ENCODE results near the gene NRN1.

Gene NRN1

GRCh38 chr6:5994234-5994998, 12.3 kb downstream of the NRN1 start:
- Histone ChIP-seq H3K9me3 (ENCODE audit: low read length) (no peaks in the 10 kb centered on the region), H3K27ac (ENCODE audit: low read depth, low read length, poor library complexity, severe bottlenecking) (no peak overlapping the region), H3K9me2 (ENCODE audit: low read depth, low read length) (no peaks in the 10 kb centered on the region), H3K9ac (ENCODE audit: low read length) (no peak overlapping the region), H3K4me2 (ENCODE audit: low read length) (no peak overlapping the region), H3K4me1 (ENCODE audit: insufficient read depth, low read length, severe bottlenecking) (peaks cover 17% of the 10 kb centered on the region), H3K36me3 (ENCODE audit: insufficient read depth, low read length) (0 out of 2 replicates have a peak, but pooled peaks cover 6% of the 10 kb centered on the region), H3F3A (ENCODE audit: insufficient read depth, low read length) (no peaks in the 10 kb centered on the region), H3K27me3 (ENCODE audit: insufficient read depth, low read length) (no peaks in the 10 kb centered on the region), H3K79me2 (ENCODE audit: insufficient read depth, low read length) (no peaks in the 10 kb centered on the region), H2AFZ (ENCODE audit: low read length) (no peak overlapping the region), H4K20me1 (ENCODE audit: insufficient read depth, low read length) (no peaks in the 10 kb centered on the region), H3K4me3 (ENCODE audit: low read depth, low read length, poor library complexity, severe bottlenecking) (no peak overlapping the region)
- TF ChIP-seq CTCF (IDR thresholded peaks at IDR 0.05; ENCODE audit: low read length): peak; percentile 41; the same call in 1 of the 2 replicates
- no peak for TF ChIP-seq EZH2 (IDR thresholded peaks at IDR 0.05; ENCODE audit: borderline replicate concordance, low read length)

GRCh38 chr6:5992551-5993225, 14.0 kb downstream of the NRN1 start:
- Histone ChIP-seq H3K4me2 (ENCODE audit: low read length) (no peak overlapping the region), H3K4me1 (ENCODE audit: insufficient read depth, low read length, severe bottlenecking) (peaks cover 15% of the 10 kb centered on the region), H3K4me3 (ENCODE audit: low read depth, low read length, poor library complexity, severe bottlenecking) (no peak overlapping the region), H3F3A (ENCODE audit: insufficient read depth, low read length) (no peaks in the 10 kb centered on the region), H3K79me2 (ENCODE audit: insufficient read depth, low read length) (no peaks in the 10 kb centered on the region), H2AFZ (ENCODE audit: low read length) (no peak overlapping the region), H3K27me3 (ENCODE audit: insufficient read depth, low read length) (no peaks in the 10 kb centered on the region), H3K9me3 (ENCODE audit: low read length) (no peaks in the 10 kb centered on the region), H4K20me1 (ENCODE audit: insufficient read depth, low read length) (no peaks in the 10 kb centered on the region), H3K27ac (ENCODE audit: low read depth, low read length, poor library complexity, severe bottlenecking) (no peak overlapping the region), H3K36me3 (ENCODE audit: insufficient read depth, low read length) (no peaks in the 10 kb centered on the region), H3K9ac (ENCODE audit: low read length) (no peak overlapping the region), H3K9me2 (ENCODE audit: low read depth, low read length) (no peaks in the 10 kb centered on the region)
- TF ChIP-seq EZH2 (IDR thresholded peaks at IDR 0.05; ENCODE audit: borderline replicate concordance, low read length) (no peak), CTCF (IDR thresholded peaks at IDR 0.05; ENCODE audit: low read length) (no peak)

- no peak for TF ChIP-seq CTCF (IDR thresholded peaks at IDR 0.05; ENCODE audit: low read length)
- no peak for TF ChIP-seq EZH2 (IDR thresholded peaks at IDR 0.05; ENCODE audit: borderline replicate concordance, low read length)
- H2AFZ ChIP-seq (ENCODE audit: low read length): no peak overlapping the region
- no peak overlapping the region for H3K9ac ChIP-seq (ENCODE audit: low read length)
- H3K27ac ChIP-seq (ENCODE audit: low read depth, low read length, poor library complexity, severe bottlenecking): no peak overlapping the region
- no peaks in the 10 kb centered on the region for H3K79me2 ChIP-seq (ENCODE audit: insufficient read depth, low read length)
- no peaks in the 10 kb centered on the region; the same call in 1 of the 2 replicates for H3K27me3 ChIP-seq (ENCODE audit: insufficient read depth, low read length)
- H3K4me1 ChIP-seq (ENCODE audit: insufficient read depth, low read length, severe bottlenecking): no peaks in the 10 kb centered on the region
- no peak overlapping the region for H3K4me2 ChIP-seq (ENCODE audit: low read length)
- no peak overlapping the region for H3K4me3 ChIP-seq (ENCODE audit: low read depth, low read length, poor library complexity, severe bottlenecking)
- no peaks in the 10 kb centered on the region for H4K20me1 ChIP-seq (ENCODE audit: insufficient read depth, low read length)
- H3K9me3 ChIP-seq (ENCODE audit: low read length): no peaks in the 10 kb centered on the region
- H3K9me2 ChIP-seq (ENCODE audit: low read depth, low read length): no peaks in the 10 kb centered on the region
- no peaks in the 10 kb centered on the region for H3F3A ChIP-seq (ENCODE audit: insufficient read depth, low read length)
- no peaks in the 10 kb centered on the region for H3K36me3 ChIP-seq (ENCODE audit: insufficient read depth, low read length)
Measured at GRCh38 chr6:5990786-5991185, 15.9 kb downstream of the NRN1 start.
